WTC11 (cell line): ENCODE results near the gene MARCKS. TPM values are rescaled to one million over a fixed set of nuclear protein-coding genes. Genes with fewer than 3 reads are reported as not detected.

Experiments used
- ATAC-seq: fragments of 200-7000 bp; cut with Tn5 transposase; 2 replicates; pipeline ENCODE4 v1.10.0; 2021; ENCODE audit warnings: mild to moderate bottlenecking, moderate library complexity
- CTCF ChIA-PET: fragments of 300-600 bp; sonication (Branson Sonifier 250); formaldehyde crosslinking; loops from one replicate; lab custom pipeline; 2021; ENCODE audit warnings: antibody characterized with exemption; lab: Charles Lee
- POLR2A ChIA-PET: fragments of 350-600 bp; sonication (Branson Sonifier 250); formaldehyde crosslinking; loops from one replicate; lab custom pipeline; 2021; ENCODE audit warnings: antibody characterized with exemption; lab: Charles Lee
- DNase-seq: peaks from one replicate; pipeline ENCODE4 v3.0.0; 2021; ENCODE audit warnings: low spot score
- H3K27ac Mint-ChIP-seq: 2 replicates; pipeline ENCODE4 v1.8.0; 2021; ENCODE audit warnings: mixed read lengths
- H3K27me3 Mint-ChIP-seq: 2 replicates; pipeline ENCODE4 v1.8.0; 2021; ENCODE audit warnings: low read depth, mild to moderate bottlenecking, moderate library complexity, mixed read lengths
- H3K36me3 Mint-ChIP-seq: 2 replicates; pipeline ENCODE4 v1.8.0; 2021; ENCODE audit warnings: mixed read lengths
- H3K4me1 Mint-ChIP-seq: 2 replicates; pipeline ENCODE4 v1.8.0; 2022; ENCODE audit warnings: mixed read lengths
- H3K4me3 Mint-ChIP-seq: 2 replicates; pipeline ENCODE4 v1.8.0; 2021; ENCODE audit warnings: mild to moderate bottlenecking, moderate library complexity, mixed read lengths
- H3K9me3 Mint-ChIP-seq: 2 replicates; pipeline ENCODE4 v1.8.0; 2021; ENCODE audit warnings: mixed read lengths
- GTF2I ChIP-seq: fragments of 250-450 bp; sonication (Bioruptor Pico); conservative IDR thresholded peaks from 2 replicates; pipeline ENCODE4 v1.4.0; 2021; ENCODE audit warnings: mild to moderate bottlenecking
- JAZF1 ChIP-seq: fragments of 250-450 bp; sonication (Bioruptor Pico); IDR thresholded peaks from 2 replicates; pipeline ENCODE4 v1.9.0; 2021; ENCODE audit warnings: moderate library complexity, mild to moderate bottlenecking, inconsistent platforms
- NFATC4 ChIP-seq: fragments of 250-450 bp; sonication (Bioruptor Pico); IDR thresholded peaks from 2 replicates; pipeline ENCODE4 v1.9.0; 2021; ENCODE audit warnings: mild to moderate bottlenecking
- SOX15 ChIP-seq: fragments of 250-450 bp; sonication (Bioruptor Pico); IDR thresholded peaks from 2 replicates; pipeline ENCODE4 v1.9.0; 2021; ENCODE audit warnings: mild to moderate bottlenecking
- TCF7 ChIP-seq: sonication (generic); formaldehyde crosslinking; IDR thresholded peaks from 2 replicates; pipeline ENCODE4 v1.8.0; 2022; ENCODE audit warnings: mild to moderate bottlenecking, low read depth, missing genetic modification reagents, moderate library complexity
- TEAD1 ChIP-seq: sonication (generic); formaldehyde crosslinking; IDR thresholded peaks from 2 replicates; pipeline ENCODE4 v1.8.0; 2022; ENCODE audit warnings: mild to moderate bottlenecking, missing genetic modification reagents
- ZNF317 ChIP-seq: sonication (generic); formaldehyde crosslinking; IDR thresholded peaks from 2 replicates; pipeline ENCODE4 v1.8.1; 2023; ENCODE audit warnings: low read depth, mild to moderate bottlenecking, moderate library complexity, missing genetic modification reagents, borderline replicate concordance
- ZNF416 ChIP-seq: fragments of 250-450 bp; sonication (Bioruptor Pico); IDR thresholded peaks from 2 replicates; pipeline ENCODE4 v1.9.0; 2021; ENCODE audit warnings: mild to moderate bottlenecking, inconsistent platforms
- total RNA-seq: library from RNA; stranded (reverse); gene quantifications from 3 replicates; pipeline ENCODE4 v1.2.3, GENCODE V29; 2021
- TF ChIP-seq, protein P1 (sequence below): sonication (generic); formaldehyde crosslinking; conservative IDR thresholded peaks from 2 replicates; pipeline ENCODE4 v1.8.1; 2022; ENCODE audit warnings: mild to moderate bottlenecking, missing genetic modification reagents
- TF ChIP-seq, protein P2 (sequence below): sonication (generic); formaldehyde crosslinking; IDR thresholded peaks from 2 replicates; pipeline ENCODE4 v1.8.0; 2023; ENCODE audit warnings: mild to moderate bottlenecking, missing genetic modification reagents
- TF ChIP-seq, protein P3 (sequence below): fragments of 250-450 bp; sonication (Bioruptor Pico); IDR thresholded peaks from 2 replicates; pipeline ENCODE4 v1.9.0; 2021; ENCODE audit warnings: mild to moderate bottlenecking
- TF ChIP-seq, protein P4 (sequence below): fragments of 250-450 bp; sonication (Bioruptor Pico); IDR thresholded peaks from 2 replicates; pipeline ENCODE4 v1.9.0; 2021; ENCODE audit warnings: mild to moderate bottlenecking, borderline replicate concordance
- TF ChIP-seq, protein P5 (sequence below): sonication (generic); formaldehyde crosslinking; IDR thresholded peaks from 2 replicates; pipeline ENCODE4 v1.8.0; 2022; ENCODE audit warnings: mild to moderate bottlenecking, missing genetic modification reagents

Gene MARCKS
- total RNA-seq, 1 experiment from 2014 or later, result 95.1 TPM

DNA sequence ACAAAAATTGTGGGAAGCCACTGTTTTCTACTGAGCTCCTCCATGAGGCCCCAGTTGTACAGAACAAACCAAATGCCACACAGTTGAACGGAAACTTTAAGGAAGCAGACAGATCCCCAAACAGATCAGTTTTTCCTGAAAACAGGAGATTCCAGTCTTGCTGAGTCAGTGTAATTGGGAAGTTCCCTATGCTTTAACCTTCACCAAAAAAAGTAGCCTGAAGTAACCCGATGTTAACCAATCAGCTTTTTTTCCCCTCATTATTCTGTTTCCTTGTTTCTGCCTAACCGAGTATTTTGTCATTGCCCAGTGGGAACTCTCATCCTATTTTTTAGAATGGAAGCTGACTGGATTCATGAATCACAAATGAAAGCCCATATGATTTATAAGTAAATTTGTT is 36.7 kb downstream of the MARCKS start (continued):
- TF ChIP-seq, protein P1, sequence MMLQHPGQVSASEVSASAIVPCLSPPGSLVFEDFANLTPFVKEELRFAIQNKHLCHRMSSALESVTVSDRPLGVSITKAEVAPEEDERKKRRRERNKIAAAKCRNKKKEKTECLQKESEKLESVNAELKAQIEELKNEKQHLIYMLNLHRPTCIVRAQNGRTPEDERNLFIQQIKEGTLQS (CRISPR knock-in tag), result no peak
- TF ChIP-seq SOX15 (CRISPR knock-in tag) (no peak), TEAD1 (CRISPR knock-in tag) (no peak)
- TF ChIP-seq, protein P2, sequence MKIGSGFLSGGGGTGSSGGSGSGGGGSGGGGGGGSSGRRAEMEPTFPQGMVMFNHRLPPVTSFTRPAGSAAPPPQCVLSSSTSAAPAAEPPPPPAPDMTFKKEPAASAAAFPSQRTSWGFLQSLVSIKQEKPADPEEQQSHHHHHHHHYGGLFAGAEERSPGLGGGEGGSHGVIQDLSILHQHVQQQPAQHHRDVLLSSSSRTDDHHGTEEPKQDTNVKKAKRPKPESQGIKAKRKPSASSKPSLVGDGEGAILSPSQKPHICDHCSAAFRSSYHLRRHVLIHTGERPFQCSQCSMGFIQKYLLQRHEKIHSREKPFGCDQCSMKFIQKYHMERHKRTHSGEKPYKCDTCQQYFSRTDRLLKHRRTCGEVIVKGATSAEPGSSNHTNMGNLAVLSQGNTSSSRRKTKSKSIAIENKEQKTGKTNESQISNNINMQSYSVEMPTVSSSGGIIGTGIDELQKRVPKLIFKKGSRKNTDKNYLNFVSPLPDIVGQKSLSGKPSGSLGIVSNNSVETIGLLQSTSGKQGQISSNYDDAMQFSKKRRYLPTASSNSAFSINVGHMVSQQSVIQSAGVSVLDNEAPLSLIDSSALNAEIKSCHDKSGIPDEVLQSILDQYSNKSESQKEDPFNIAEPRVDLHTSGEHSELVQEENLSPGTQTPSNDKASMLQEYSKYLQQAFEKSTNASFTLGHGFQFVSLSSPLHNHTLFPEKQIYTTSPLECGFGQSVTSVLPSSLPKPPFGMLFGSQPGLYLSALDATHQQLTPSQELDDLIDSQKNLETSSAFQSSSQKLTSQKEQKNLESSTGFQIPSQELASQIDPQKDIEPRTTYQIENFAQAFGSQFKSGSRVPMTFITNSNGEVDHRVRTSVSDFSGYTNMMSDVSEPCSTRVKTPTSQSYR (CRISPR knock-in tag), result no peak
- TF ChIP-seq, protein P3, sequence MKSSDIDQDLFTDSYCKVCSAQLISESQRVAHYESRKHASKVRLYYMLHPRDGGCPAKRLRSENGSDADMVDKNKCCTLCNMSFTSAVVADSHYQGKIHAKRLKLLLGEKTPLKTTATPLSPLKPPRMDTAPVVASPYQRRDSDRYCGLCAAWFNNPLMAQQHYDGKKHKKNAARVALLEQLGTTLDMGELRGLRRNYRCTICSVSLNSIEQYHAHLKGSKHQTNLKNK (CRISPR knock-in tag), result no peak
- TF ChIP-seq, all 79 proteins: peak for 0

DNA sequence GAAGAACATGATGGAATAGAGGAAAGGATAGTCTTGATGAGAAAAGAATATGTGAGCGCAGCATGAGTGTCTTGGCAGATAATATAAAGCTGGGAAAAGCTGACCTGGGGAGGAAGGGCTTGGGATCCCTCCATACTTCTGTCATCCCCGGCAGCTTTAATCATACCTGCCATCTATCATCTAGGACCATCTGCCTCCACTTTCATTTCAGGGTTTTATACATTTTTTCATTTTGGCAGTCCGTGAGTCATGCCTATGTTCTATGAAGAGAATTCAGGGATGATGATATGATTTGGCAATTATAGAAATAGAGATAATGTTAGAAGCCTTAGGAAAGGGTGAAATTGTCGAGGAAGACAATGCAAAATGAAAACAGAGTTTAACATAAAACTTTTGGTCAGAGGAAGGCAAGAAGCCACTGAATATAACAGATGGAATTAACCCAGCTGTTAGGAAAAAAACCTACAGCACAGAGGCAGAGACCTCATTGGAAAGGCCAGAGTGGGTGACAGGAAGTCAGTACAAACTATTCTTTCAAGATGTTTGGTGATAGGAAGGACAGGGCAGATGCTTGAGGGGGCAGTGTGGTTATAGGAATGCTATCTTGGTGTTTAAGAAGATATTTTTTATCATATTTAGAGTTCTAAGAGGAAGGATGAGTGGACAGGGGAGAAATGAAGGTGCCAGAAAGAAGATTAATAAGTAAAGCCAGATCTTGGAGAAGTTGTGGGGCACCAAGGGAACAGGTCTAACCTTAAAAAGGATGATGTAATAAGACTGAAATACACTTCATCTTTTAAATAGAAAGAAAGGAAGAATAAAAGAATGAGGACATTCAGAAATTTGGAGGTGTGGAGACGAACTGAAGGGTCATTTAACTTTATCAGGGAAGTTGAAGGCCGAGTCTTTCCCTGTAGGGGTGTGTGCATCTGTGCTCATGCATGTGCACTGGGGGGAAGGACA is 37.8 kb downstream of the MARCKS start:
- H3K27ac Mint-ChIP-seq, result no peak overlapping the region
- H3K4me1 Mint-ChIP-seq, result no peaks in the 10 kb centered on the region
- ATAC-seq, result no peak
- no peaks in the 10 kb centered on the region for H3K27me3 Mint-ChIP-seq
- TF ChIP-seq TCF7 (CRISPR knock-in tag) (no peak), GTF2I (CRISPR knock-in tag) (no peak), NFATC4 (CRISPR knock-in tag) (no peak)
- TF ChIP-seq, protein P4, sequence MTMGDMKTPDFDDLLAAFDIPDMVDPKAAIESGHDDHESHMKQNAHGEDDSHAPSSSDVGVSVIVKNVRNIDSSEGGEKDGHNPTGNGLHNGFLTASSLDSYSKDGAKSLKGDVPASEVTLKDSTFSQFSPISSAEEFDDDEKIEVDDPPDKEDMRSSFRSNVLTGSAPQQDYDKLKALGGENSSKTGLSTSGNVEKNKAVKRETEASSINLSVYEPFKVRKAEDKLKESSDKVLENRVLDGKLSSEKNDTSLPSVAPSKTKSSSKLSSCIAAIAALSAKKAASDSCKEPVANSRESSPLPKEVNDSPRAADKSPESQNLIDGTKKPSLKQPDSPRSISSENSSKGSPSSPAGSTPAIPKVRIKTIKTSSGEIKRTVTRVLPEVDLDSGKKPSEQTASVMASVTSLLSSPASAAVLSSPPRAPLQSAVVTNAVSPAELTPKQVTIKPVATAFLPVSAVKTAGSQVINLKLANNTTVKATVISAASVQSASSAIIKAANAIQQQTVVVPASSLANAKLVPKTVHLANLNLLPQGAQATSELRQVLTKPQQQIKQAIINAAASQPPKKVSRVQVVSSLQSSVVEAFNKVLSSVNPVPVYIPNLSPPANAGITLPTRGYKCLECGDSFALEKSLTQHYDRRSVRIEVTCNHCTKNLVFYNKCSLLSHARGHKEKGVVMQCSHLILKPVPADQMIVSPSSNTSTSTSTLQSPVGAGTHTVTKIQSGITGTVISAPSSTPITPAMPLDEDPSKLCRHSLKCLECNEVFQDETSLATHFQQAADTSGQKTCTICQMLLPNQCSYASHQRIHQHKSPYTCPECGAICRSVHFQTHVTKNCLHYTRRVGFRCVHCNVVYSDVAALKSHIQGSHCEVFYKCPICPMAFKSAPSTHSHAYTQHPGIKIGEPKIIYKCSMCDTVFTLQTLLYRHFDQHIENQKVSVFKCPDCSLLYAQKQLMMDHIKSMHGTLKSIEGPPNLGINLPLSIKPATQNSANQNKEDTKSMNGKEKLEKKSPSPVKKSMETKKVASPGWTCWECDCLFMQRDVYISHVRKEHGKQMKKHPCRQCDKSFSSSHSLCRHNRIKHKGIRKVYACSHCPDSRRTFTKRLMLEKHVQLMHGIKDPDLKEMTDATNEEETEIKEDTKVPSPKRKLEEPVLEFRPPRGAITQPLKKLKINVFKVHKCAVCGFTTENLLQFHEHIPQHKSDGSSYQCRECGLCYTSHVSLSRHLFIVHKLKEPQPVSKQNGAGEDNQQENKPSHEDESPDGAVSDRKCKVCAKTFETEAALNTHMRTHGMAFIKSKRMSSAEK (CRISPR knock-in tag), result no peak
- TF ChIP-seq, all 79 proteins: peak for 0
- CTCF ChIA-PET, result interaction anchor here (0.9 kb wide), 1 partner anchor 14 kb away, joined by 4 read pairs; no protein-coding TSS in a partner anchor
- POLR2A ChIA-PET, result interaction anchor here (0.6 kb wide), 1 partner anchor 176 kb away, joined by 4 read pairs; no protein-coding TSS in a partner anchor
- Mint-ChIP-seq H3K36me3 (no peaks in the 10 kb centered on the region), H3K4me3 (no peak overlapping the region), H3K9me3 (peaks cover 17% of the 10 kb centered on the region)
- DNase-seq, result no peak

DNA sequence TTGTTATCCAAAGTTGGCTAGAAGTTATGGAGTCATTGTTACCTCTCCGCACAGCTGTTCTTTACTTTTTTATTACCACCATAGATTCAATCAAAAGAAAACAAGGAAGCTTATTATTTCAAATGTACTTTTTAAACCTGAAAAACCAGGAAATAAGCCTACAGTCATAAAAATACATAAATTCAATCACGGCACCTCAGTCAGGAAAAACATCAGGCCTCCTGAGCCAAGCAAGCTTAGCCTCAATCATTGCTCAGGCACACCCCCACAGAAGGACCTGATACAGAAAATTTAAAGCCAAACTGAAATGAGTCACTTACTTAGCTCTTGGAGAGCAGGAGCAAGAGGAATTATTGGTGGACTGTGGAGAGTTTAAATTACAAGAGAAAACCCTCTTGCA is 44.3 kb downstream of the MARCKS start:
- Mint-ChIP-seq H3K9me3 (peaks cover 5% of the 10 kb centered on the region; the same call in 1 of the 2 replicates), H3K4me1 (peaks cover 7% of the 10 kb centered on the region; the same call in 1 of the 2 replicates), H3K36me3 (no peaks in the 10 kb centered on the region), H3K4me3 (no peak overlapping the region)
- ATAC-seq (no peak), DNase-seq (no peak)
- TF ChIP-seq ZNF416 (CRISPR knock-in tag) (no peak), ZNF317 (CRISPR knock-in tag) (no peak), JAZF1 (CRISPR knock-in tag) (no peak)
- TF ChIP-seq, protein P5, sequence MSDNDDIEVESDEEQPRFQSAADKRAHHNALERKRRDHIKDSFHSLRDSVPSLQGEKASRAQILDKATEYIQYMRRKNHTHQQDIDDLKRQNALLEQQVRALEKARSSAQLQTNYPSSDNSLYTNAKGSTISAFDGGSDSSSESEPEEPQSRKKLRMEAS (CRISPR knock-in tag), result no peak
- TF ChIP-seq, all 79 proteins: peak for 0
- Mint-ChIP-seq H3K27ac (no peak overlapping the region), H3K27me3 (no peaks in the 10 kb centered on the region; the same call in 1 of the 2 replicates)
- CTCF ChIA-PET, result interaction anchor here (1.9 kb wide), 1 partner anchor 22 kb away, joined by 4 read pairs; no protein-coding TSS in a partner anchor
- POLR2A ChIA-PET, result interaction anchor here (0.7 kb wide), 1 partner anchor 539 kb away, joined by 3 read pairs; no protein-coding TSS in a partner anchor
